IPS-11a (cell line): Measurements from ENCODE around the gene SIN3B.

Experiments used
- H3K4me3 ChIP-seq: one replicate; pipeline ENCODE4 v1.5.1; 2013; ENCODE audit warnings: low read depth, low read length, control low read depth

Gene SIN3B

DNA sequence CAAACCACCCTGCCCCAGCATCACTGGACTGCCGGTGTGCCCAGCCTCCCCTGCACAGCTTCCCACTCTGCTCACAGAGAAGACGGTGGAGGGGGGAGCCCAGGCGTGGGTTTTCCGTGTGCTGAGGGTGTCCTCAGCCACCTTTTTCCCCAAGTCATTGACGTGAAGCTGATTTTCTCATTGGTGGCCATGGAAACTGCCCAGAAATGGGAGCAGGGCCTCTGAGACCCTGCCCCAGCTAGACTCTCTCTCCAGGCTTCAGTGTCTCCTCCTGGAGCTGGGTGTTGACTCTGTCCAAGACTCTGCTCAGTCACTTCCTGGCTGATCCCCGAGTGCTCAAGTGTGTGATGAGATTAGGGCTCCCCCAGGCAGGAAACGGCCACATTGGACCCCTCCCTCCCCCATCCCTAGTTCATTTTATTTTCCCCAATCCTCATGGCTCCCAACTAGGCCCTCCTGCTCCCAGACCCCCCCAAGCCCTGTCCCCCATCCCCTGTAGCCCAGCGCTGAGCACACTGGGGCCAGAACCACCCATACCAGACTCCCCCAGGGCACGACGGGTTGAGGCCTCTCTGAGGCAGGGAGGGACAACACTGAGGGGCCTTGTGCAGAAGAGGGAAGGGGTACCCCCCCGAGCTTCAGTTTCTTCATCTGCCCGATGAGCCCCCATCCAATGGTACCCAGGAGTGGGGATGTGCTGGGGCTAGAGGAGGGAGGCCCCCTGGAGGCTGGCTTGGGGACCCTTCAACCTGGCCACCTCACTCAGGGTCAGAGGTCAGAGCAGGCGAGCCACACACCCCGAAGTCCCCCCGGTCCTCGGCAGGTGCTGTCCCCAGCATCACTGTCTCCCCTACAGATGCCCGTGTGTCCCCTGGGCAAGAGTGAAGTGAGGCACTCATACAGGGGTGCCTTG lies 58.4 kb downstream of the SIN3B start:
- H3K4me3 ChIP-seq: no peak overlapping the region

DNA sequence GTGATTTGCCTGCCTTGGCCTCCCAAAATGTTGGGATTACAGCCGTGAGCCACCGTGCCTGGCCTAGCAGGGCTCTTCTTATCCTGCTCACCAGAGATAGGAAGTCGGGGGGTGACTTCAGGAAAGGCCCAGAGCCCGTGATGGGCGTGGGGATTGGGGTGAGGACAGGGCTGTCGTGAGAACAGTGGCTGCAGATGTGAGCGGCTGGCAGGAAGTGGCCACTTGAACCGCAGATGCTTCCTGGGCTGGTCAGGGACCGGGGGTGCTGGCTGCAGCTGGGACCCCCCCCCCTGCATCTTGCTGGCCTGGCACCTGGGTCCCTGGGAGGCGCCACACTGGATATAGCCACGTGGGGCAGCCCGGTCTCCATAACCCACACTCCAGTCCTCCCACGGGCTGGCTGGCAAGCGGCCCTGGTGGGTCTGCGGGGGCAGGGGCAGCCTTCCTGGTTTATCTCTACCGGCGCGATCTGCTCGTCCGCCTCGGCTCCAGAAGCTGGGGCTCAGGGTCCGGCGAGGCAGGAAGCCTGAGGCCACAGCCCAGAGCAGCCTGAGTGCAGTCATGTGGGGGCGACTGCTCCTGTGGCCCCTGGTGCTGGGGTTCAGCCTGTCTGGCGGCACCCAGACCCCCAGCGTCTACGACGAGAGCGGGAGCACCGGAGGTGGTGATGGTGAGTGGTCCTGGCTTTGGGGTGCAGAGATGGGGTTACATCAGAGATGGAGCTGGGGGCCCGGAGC lies 59.6 kb downstream of the SIN3B start, which contains the start of gene F2RL3:
Gene F2RL3 (plus strand): TSS at position 371 of the 737 bp plus-strand sequence. CDS start 191 bp downstream, at position 562.
- no peak within 1 kb of the TSS for H3K4me3 ChIP-seq

- H3K4me3 ChIP-seq: no peak overlapping the region
Observed at GRCh38 chr19:16889366-16889882, 60.2 kb downstream of the SIN3B start.

DNA sequence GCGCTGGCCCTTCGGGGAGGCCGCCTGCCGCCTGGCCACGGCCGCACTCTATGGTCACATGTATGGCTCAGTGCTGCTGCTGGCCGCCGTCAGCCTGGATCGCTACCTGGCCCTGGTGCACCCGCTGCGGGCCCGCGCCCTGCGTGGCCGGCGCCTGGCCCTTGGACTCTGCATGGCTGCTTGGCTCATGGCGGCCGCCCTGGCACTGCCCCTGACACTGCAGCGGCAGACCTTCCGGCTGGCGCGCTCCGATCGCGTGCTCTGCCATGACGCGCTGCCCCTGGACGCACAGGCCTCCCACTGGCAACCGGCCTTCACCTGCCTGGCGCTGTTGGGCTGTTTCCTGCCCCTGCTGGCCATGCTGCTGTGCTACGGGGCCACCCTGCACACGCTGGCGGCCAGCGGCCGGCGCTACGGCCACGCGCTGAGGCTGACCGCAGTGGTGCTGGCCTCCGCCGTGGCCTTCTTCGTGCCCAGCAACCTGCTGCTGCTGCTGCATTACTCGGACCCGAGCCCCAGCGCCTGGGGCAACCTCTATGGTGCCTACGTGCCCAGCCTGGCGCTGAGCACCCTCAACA lies 60.8 kb downstream of the SIN3B start:
- no peak overlapping the region for H3K4me3 ChIP-seq

- no peak overlapping the region for H3K4me3 ChIP-seq
Observed at GRCh38 chr19:16890461-16891184, 61.4 kb downstream of the SIN3B start.

DNA sequence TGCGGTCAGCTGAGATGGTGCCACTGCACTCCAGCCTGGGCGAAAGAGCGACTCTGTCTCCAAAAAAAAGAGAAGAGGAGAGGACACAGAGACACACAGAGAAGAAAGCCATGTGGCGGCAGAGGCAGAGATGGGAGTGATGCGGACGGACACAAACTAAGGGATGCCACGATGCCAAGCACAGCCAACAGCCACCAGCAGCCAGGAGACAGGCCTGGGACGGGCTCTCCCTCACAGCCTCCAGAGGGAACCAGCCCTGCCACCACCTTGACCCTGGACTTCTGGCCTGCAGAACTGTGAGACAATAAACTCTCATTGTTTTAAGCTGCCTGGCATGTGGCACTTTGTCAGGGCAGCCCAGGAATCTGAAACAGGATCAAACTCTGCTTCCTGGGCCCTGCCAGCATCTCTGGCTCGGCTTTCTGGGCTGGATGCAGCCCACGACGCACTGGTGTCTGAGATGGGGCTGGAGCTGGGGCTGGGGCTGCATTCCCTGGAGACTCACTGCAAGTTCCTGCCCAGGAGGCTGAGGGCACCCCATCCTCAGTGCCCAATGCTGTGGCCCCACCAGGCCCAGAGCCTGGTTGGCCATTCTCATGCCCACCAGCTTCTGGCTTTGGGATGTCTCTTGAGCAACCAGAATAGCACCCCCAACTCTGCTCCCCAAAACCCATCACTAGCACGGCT lies 62.6 kb downstream of the SIN3B start:
- no peak overlapping the region for H3K4me3 ChIP-seq

DNA sequence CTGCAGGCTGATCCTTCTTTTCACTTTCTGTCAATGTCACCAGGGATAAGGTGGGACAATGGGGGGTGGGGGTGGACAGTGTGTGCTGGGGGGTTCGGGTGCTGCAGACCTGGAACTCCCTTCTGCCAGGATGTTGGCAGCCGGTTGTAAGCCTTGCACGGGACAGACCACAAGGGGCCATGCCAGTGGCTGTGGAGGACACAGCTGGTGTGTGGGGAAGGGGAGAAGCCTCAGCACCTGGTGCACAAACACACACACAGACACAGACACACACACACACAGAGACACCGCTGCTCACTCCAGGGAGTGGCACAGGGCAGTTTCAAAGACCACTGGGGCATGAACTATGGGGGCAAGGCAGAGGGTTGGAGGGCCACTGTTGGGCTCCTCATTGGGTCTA lies 63.2 kb downstream of the SIN3B start:
- no peak overlapping the region for H3K4me3 ChIP-seq

DNA sequence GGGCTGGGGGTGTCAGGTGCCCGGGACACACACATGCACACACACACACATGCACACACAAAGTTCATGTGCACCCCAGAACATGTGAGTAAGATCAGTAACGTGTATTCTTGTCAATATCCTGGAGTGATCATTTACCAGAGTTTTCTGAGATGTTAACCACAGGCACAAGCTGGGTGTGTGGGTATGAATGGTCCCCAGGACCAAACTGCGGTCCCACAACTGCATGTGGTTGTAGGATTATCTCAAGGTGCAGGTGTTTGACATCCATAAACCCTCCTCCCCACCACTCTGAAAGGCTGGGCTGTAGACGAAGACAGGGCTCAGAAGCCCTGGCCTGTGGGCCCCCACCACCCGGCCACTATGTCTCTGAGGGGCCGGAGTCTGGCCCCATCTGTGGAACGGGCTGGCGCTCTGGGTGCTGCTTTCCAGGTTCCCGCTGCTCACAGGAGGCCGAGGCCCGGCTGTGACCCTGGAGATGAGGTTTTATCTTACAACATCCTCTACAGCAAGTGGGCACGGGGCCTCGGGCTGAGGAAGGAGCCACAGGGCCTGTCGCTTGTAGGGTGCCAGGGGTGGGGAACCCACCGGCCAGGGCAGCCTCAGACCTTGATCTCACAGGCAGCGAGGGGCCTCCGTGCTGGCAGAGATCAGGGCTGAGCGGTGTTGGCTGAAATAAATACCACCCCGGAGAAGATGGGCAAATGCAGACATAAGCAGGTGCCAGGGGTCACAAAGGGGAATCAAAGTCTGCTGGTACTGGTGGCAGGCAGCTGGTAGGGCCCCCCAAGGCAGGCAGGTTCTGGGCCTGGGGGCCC lies 63.9 kb downstream of the SIN3B start:
- H3K4me3 ChIP-seq: no peak overlapping the region

DNA sequence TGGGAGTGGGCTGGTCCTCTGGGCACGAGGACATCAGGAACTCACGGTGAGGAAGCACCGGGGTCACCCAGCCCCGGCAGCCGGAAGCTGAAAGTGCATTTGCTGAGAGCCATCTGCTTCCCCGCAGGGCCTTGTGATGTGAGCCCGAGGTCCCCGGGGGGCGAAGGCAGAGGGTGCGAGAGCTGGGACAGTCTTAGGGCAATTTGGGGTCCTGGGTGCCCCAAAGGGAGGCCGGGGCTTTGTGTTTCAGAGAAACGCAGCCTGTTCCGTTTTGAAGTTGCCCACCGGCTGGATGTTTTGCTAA lies 64.4 kb downstream of the SIN3B start:
- H3K4me3 ChIP-seq: no peak overlapping the region

GRCh38 chr19:16894080-16894479 lies 64.9 kb downstream of the SIN3B start:
- no peak overlapping the region for H3K4me3 ChIP-seq

DNA sequence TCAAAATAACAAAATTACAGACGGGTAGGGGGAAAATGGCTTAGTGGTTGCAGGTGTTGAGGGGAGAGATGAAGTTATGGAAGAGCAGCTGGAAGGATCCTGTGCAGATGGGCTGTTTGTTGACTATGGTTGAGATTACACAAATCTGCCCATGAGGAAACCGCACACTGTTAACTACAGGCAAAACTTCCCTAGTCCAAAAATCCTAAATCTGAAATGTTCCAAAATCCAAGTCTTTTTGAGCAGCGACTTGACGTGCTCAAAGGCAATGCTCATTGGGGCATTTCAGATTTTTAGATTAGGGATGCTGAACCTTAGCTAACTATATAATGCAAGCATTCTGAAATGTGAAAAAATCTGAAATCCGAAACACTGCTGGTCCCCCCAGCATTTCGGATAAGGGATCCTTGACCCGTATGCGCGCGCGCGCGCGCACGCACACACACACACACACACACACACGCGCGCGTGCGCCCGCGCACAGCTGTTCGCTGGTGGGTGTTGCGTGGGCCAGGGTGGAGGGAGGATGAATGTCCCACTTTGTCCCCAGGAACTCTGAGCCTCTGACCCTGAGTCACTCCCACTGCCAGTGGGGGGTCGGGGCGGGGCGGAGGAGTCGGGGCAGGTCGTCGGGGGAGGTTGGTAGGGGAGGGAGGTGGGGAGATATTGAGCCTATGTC lies 66.4 kb downstream of the SIN3B start:
- H3K4me3 ChIP-seq: peak overlapping the region; percentile 45

- peak overlapping the region; percentile 45 for H3K4me3 ChIP-seq
Observed at GRCh38 chr19:16896146-16897028, 67.2 kb downstream of the SIN3B start.

DNA sequence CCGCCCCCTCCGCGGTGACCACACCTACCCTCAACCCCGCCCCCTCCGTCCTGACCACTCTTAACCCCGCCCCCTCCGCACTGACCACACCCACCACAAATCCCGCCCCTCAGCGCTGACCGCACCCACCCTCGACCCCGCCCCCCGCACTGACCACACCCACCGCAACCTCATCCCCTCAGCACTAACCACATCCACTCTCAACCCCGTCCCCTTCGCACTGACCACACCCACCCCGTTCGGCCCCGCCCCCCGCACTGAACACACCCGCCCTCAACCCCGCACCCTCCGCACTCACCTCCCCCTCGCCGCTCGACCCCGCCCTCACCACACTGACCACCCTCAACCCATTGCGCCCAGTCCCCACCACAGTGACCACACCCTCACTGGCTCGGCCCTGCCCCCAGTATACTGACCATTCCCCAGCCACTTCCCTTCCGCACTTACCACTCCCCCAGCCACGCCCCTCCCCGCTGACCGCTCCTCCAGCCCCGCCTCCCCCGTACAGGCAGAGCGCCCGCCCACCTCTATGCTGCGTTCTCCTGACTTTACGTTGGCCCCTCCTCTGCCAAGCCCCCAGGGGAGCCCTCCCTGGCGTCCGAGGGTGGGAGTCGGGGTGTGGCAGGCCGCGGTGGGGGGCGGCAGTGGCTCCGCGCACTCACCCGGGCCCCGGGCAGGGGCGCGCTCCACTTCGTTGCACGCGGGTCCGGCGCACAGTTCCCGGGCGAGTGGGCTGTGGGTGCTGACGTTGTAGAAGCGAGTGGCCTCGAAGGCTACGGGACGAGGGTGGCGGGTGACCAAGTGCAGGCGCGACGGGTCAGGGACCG lies 68.0 kb downstream of the SIN3B start:
- H3K4me3 ChIP-seq: peak overlapping the region; percentile 38

GRCh38 chr19:16897856-16898161 lies 68.6 kb downstream of the SIN3B start:
- peak overlapping the region; percentile 38 for H3K4me3 ChIP-seq

- H3K4me3 ChIP-seq: no peak overlapping the region
Observed at GRCh38 chr19:16898361-16899015, 69.3 kb downstream of the SIN3B start.

- H3K4me3 ChIP-seq: no peak overlapping the region
Observed at GRCh38 chr19:16899566-16900075, 70.4 kb downstream of the SIN3B start.
